Keratinocyte (primary cell): ENCODE measurements around the gene TCERG1L. TPM values are rescaled to one million over a fixed set of nuclear protein-coding genes. Genes with fewer than 3 reads are reported as not detected.

ENCODE experiments used
- DNase-seq: peaks from one replicate; pipeline ENCODE4 v3.0.0-alpha.2; 2011; ENCODE audit warnings: low read depth, missing footprints, low spot score
- FAIRE-seq: peaks from 2 replicates; lab custom pipeline; 2011; peaks lifted over from hg19 to GRCh38; lab: Jason Lieb, UNC
- H2AFZ ChIP-seq: 2 replicates; pipeline ENCODE4 v1.6.0; 2012; ENCODE audit warnings: low read length, control low read depth, inconsistent platforms; ENCODE audit not compliant: control insufficient read depth
- H3K27ac ChIP-seq: 2 replicates; pipeline ENCODE4 v1.5.1; 2011; ENCODE audit warnings: low read length; ENCODE audit not compliant: control insufficient read depth, insufficient read depth
- H3K27me3 ChIP-seq: 3 replicates; pipeline ENCODE4 v1.6.0; 2011; ENCODE audit warnings: low read length; ENCODE audit not compliant: control insufficient read depth, insufficient read depth; ENCODE audit errors: extremely low read depth
- H3K36me3 ChIP-seq, 2 experiments: 2 replicates in 1 of 2; 3 replicates in 1 of 2; pipeline ENCODE4 v1.5.1; 2011; ENCODE audit warnings: low read length in 2 of 2, mild to moderate bottlenecking in 1 of 2; ENCODE audit not compliant: control insufficient read depth in 2 of 2, insufficient read depth in 2 of 2; ENCODE audit errors: extremely low read depth in 1 of 2
- H3K4me1 ChIP-seq: 3 replicates; pipeline ENCODE4 v1.5.1; 2011; ENCODE audit warnings: low read length; ENCODE audit not compliant: control insufficient read depth, insufficient read depth; ENCODE audit errors: extremely low read depth
- H3K4me2 ChIP-seq: 3 replicates; pipeline ENCODE4 v1.6.0; 2011; ENCODE audit warnings: low read depth, low read length; ENCODE audit not compliant: control insufficient read depth, insufficient read depth; ENCODE audit errors: extremely low read depth
- H3K4me3 ChIP-seq, 3 experiments: fragments of 200-600 bp in 1 of 3; sonication (generic) in 1 of 3; 2 replicates in 2 of 3; 3 replicates in 1 of 3; pipeline ENCODE4 v1.5.1; 2011 to 2016; ENCODE audit warnings: low read length in 3 of 3, mild to moderate bottlenecking in 3 of 3, control low read depth in 2 of 3, inconsistent platforms in 1 of 3, low read depth in 1 of 3, mixed read lengths in 1 of 3, mixed run types in 1 of 3, moderate library complexity in 1 of 3; ENCODE audit not compliant: control insufficient read depth in 2 of 3, insufficient read depth in 2 of 3; ENCODE audit errors: extremely low read depth in 1 of 3
- H3K79me2 ChIP-seq: 2 replicates; pipeline ENCODE4 v1.6.0; 2012; ENCODE audit warnings: low read length; ENCODE audit not compliant: control insufficient read depth, insufficient read depth
- H3K9ac ChIP-seq: 3 replicates; pipeline ENCODE4 v1.6.0; 2011; ENCODE audit warnings: low read length; ENCODE audit not compliant: control insufficient read depth, insufficient read depth; ENCODE audit errors: extremely low read depth
- H3K9me1 ChIP-seq: 3 replicates; pipeline ENCODE4 v1.6.0; 2011; ENCODE audit warnings: low read length; ENCODE audit not compliant: control insufficient read depth, insufficient read depth; ENCODE audit errors: extremely low read depth
- H3K9me3 ChIP-seq: 2 replicates; pipeline ENCODE4 v1.5.1; 2012; ENCODE audit warnings: low read depth, low read length; ENCODE audit not compliant: control insufficient read depth
- H4K20me1 ChIP-seq: 3 replicates; pipeline ENCODE4 v1.6.0; 2011; ENCODE audit warnings: low read length; ENCODE audit not compliant: control insufficient read depth, insufficient read depth; ENCODE audit errors: extremely low read depth
- EZH2 ChIP-seq: IDR thresholded peaks from one replicate; pipeline ENCODE4 v1.6.1; 2012; ENCODE audit warnings: inconsistent platforms, mild to moderate bottlenecking, low read length, moderate library complexity
- dilution Hi-C: fragments of 300-500 bp; cut with MboI; formaldehyde crosslinking; loops from one replicate; pipeline ENCODE4 v1.7.0; 2020; ENCODE audit warnings: low sequenced_read_pairs; ENCODE audit not compliant: extremely low pct_ligation_motif_present
- polyA plus RNA-seq, 5 experiments: library from polyadenylated mRNA; depleted of rRNA in 3 of 5; stranded (reverse) in 3 of 5; stranded (forward) in 1 of 5; unstranded in 1 of 5; fragments of >200 nt; gene quantifications; 1 replicate in 1 of 5; 2 replicates in 3 of 5; 3 replicates in 1 of 5; pipeline versions ENCODE4 v1.2.1 to v1.2.3, GENCODE V29; 2011 to 2012; ENCODE audit warnings: missing spikeins in 2 of 5, low read depth in 1 of 5, low replicate concordance in 1 of 5
- TF ChIP-seq, protein P1 (sequence below), 3 experiments: IDR thresholded peaks in 1 of 3; conservative IDR thresholded peaks in 1 of 3; optimal IDR thresholded peaks in 1 of 3; 2 replicates in 2 of 3; 3 replicates in 1 of 3; pipeline versions ENCODE3 to v1.5.1; 2011; ENCODE audit warnings: low read length in 3 of 3, mild to moderate bottlenecking in 3 of 3, moderate library complexity in 2 of 3, control low read depth in 1 of 3, inconsistent platforms in 1 of 3; ENCODE audit not compliant: insufficient read depth in 2 of 3; ENCODE audit errors: extremely low read depth in 1 of 3

The TCERG1L gene
- polyA plus RNA-seq, 1 donor (not counting 4 experiments of a cell fraction or from before 2014, with no cell fraction given) = not detected

DNA sequence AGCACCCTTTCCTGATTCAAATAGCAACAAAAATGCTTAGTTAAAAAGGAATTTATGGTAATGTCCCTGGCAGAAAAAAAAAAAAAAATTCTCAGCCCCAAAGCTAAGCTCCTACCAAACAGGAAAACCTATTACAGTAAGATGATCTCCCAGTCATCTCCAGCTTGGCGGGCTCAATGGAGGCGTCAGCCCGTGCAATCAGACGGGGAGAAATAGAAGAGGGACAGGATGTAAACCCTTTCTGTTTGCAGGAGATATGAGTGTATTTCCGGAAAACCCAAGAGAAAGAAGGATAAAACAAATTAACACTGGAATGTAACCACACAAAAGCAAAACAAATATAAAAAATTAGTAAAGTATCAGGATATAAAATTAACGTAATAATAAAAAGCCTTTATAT, 242.8 kb downstream of the TCERG1L start:
- Histone ChIP-seq H3K9ac (no peak overlapping the region), H2AFZ (no peak overlapping the region), H3K27me3 (no peaks in the 10 kb centered on the region), H3K4me3 (no peak overlapping the region), H3K36me3 (no peaks in the 10 kb centered on the region), H4K20me1 (no peaks in the 10 kb centered on the region), H3K79me2 (no peaks in the 10 kb centered on the region), H3K9me3 (peaks cover 15% of the 10 kb centered on the region), H3K4me1 (no peaks in the 10 kb centered on the region), H3K4me2 (no peak overlapping the region), H3K27ac (no peak overlapping the region), H3K9me1 (no peaks in the 10 kb centered on the region)
- FAIRE-seq (no peak), DNase-seq (no peak)
- dilution Hi-C loops = no loop called here
- TF ChIP-seq, protein P1, sequence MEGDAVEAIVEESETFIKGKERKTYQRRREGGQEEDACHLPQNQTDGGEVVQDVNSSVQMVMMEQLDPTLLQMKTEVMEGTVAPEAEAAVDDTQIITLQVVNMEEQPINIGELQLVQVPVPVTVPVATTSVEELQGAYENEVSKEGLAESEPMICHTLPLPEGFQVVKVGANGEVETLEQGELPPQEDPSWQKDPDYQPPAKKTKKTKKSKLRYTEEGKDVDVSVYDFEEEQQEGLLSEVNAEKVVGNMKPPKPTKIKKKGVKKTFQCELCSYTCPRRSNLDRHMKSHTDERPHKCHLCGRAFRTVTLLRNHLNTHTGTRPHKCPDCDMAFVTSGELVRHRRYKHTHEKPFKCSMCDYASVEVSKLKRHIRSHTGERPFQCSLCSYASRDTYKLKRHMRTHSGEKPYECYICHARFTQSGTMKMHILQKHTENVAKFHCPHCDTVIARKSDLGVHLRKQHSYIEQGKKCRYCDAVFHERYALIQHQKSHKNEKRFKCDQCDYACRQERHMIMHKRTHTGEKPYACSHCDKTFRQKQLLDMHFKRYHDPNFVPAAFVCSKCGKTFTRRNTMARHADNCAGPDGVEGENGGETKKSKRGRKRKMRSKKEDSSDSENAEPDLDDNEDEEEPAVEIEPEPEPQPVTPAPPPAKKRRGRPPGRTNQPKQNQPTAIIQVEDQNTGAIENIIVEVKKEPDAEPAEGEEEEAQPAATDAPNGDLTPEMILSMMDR (optimal IDR thresholded peaks at IDR 0.05 in 1 of 3, IDR thresholded peaks at IDR 0.05 in 1 of 3, conservative IDR thresholded peaks at IDR 0.05 in 1 of 3; ENCODE audit: extremely low read depth in 1 of 3, insufficient read depth in 2 of 3, low read length in 3 of 3) = no peak
- TF ChIP-seq EZH2 = no peak

DNA sequence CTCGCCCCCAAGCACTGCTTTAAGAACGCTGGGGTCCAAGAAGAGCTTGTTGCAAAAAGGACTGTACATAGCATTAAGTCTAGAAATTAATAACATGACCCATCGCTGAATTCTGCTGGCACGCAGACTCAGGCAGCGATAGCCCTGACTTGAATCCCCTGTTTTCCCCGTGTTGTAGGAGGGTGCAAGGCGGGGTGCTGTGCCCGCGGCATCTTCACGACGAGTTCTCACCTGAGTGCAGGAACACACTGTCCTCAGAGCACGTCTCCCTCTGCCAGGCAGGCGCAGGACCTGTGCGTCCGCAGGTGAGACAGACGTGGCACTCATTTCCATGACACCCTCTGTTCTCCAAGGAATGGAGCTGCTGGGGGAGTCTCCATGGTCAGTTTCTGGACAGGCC, 243.2 kb downstream of the TCERG1L start:
- no peaks in the 10 kb centered on the region for H4K20me1 ChIP-seq
- H3K9me3 ChIP-seq = peaks cover 12% of the 10 kb centered on the region
- no peak overlapping the region for H3K4me3 ChIP-seq
- no peaks in the 10 kb centered on the region for H3K27me3 ChIP-seq
- no peaks in the 10 kb centered on the region for H3K9me1 ChIP-seq
- H3K9ac ChIP-seq = no peak overlapping the region
- H3K27ac ChIP-seq = no peak overlapping the region
- TF ChIP-seq, protein P1 (optimal IDR thresholded peaks at IDR 0.05 in 1 of 3, IDR thresholded peaks at IDR 0.05 in 1 of 3, conservative IDR thresholded peaks at IDR 0.05 in 1 of 3; ENCODE audit: extremely low read depth in 1 of 3, insufficient read depth in 2 of 3, low read length in 3 of 3) = no peak
- no peak for TF ChIP-seq EZH2
- no peaks in the 10 kb centered on the region for H3K36me3 ChIP-seq
- DNase-seq (no peak), FAIRE-seq (no peak)
- no peaks in the 10 kb centered on the region for H3K4me1 ChIP-seq
- H2AFZ ChIP-seq = no peak overlapping the region
- H3K79me2 ChIP-seq = no peaks in the 10 kb centered on the region
- no peak overlapping the region for H3K4me2 ChIP-seq
- dilution Hi-C loops = no loop called here
